ENCODE results near the gene RFC3. TPM values are rescaled to one million over a fixed set of nuclear protein-coding genes. Genes with fewer than 3 reads are reported as not detected.
"Not testable (repeated sequence)": the region's sequence is repeated elsewhere in the genome, so short reads cannot be mapped to it uniquely, and the experiment has no call there.

The RFC3 gene
- total RNA-seq, 1 experiment from 2014 or later: 41.5 TPM

DNA sequence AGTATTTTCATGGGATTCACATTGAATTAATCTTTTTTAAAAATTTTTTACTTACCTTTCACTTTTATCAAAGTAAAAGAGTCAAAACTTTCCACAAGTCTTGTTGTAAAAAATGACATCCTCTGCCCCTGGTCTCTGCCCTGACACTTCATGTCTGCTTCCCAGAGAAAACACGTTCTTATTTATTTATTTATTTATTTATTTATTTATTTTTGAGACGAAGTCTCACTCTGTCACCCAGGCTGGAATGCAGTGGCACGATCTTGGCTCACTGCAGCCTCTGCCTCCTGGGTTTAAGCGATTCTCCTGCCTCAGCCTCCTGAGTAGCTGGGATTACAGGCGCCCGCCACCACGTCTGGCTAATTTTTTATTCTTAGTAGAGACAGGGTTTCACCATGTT is 5.1 kb upstream of the RFC3 start:
- DNase-seq (ENCODE audit: low spot score): not testable (repeated sequence)

DNA sequence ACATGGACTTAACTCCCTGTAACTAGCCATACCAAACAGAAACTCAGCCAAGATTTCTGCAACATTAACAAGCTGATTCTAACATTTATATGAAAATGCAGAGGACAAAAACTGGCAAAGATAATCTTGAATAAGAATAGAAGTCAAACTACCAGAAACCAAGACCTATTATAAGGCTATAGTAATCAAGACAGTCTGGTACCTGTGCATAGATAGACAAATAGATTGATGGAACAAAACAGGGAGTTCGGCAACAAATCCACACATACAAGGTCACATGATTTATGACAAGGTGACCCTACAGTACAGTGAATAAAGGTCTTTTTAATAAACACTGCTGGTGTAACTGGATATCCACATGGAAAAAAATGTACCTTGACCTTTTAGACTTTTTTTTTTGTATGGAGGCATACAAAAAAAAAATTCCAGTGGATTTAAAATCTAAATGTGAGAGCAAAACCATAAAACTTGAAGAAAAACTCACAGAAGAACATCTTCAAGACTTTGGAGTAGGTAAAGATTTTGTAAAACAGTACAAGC is 2.9 kb upstream of the RFC3 start:
- no peak for DNase-seq (ENCODE audit: low spot score)

DNA sequence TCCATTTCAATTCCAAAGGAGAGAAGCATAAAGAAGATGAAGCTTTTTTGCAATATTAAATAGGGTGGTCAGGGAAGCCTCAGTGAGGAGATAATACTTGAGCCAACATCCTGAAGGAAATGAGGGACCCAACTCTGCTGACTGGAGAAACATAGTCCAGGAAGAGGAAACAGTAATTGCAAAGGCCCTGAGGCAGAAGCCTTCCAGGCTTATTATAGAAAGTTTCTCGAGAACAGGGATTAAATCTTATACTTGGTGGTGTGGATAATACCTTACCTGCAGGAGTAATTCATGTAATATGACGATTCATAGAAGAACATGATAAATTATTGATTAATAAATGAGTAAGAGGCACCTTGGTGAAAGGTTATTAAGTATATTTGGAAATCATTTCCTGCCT is 1.0 kb upstream of the RFC3 start:
- DNase-seq (ENCODE audit: low spot score): no peak

DNA sequence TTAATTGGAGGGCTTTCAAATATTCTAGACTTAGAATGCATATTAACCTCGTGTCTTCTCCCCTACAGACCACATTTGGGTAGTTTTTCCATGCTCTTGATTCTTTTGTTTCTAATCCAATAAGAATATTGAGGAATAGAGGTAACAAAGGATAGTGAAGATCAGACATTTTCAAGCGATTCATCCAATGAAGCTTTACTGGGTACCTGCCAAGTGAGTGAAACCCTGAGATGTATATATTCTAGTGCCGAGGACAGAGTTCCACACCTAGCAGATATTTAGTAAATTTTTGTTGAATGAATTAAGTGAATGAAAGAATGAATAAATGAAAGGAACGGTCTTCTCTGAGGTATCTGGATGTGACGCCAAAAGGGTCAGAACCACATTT is 442 bp upstream of the RFC3 start:
- no peak for DNase-seq (ENCODE audit: low spot score)

- no peak for DNase-seq (ENCODE audit: low spot score)
Measured at GRCh38 chr13:33825083-33825482, 7.1 kb downstream of the RFC3 start.

DNA sequence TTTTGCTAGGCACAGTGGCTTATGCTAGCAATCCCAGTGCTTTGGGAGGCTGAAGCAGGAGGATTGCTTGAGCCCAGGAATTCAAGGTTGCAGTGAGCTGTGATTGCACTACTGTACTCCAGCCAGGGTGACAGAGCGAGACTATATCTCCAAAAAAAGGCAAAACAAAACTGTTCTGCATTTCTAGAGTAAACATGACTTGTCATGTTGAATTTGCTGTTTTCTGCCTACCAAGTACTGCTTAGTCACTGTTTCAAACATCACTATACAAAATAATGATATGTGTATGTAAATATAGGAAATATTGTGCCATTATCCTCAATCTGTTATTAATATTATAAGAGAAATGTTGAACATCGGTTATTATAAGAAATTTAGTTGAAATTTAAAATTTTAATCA is 9.2 kb downstream of the RFC3 start:
- no peak for DNase-seq (ENCODE audit: low spot score)

GRCh38 chr13:33828431-33829129 is 10.6 kb downstream of the RFC3 start:
- DNase-seq (ENCODE audit: low spot score): no peak

GRCh38 chr13:33832872-33833271 is 14.9 kb downstream of the RFC3 start:
- DNase-seq (ENCODE audit: low spot score): no peak

DNA sequence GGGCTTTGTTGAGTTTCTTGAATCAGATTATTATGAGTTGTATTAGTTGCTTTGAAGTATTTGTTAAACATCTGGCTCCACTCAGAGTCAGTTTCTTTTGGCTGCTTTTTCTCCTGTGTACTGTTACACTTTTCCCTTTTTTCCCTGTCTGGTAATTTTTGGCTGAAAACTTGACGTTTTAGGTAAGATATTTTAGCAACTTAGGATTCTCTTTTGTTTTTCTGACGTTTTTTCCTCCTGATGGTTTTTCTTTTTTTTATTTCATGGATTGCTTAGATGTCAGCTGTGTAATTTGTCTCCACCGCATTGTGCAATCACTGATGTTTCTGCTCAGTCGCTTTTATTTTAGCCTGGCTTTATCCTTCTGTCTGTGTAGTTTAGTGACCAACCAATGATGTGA is 20.7 kb downstream of the RFC3 start:
- no peak for DNase-seq (ENCODE audit: low spot score)

DNA sequence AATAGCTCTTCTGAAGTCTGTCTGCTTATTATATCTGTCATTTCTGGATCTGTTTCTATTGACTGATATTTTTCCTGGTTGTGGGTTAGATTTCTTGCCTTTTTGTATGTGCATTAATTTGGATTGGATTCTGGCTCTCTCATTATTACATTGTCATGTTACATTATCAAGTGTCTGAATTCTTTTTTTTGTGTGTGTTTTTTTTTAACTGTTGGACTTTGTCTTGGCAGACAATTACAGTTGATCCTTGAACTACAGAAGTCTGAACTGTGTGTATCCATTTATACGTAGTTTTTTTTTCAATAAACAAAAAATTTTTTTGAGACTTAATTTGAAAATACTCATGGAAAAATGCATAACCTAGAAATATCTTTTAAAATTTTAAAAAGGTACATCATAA is 22.5 kb downstream of the RFC3 start:
- DNase-seq (ENCODE audit: low spot score): no peak

- DNase-seq (ENCODE audit: low spot score): no peak
Measured at GRCh38 chr13:33842207-33842606, 24.3 kb downstream of the RFC3 start.

- DNase-seq (ENCODE audit: low spot score): no peak
Measured at GRCh38 chr13:33842986-33843385, 25.0 kb downstream of the RFC3 start.

- no peak for DNase-seq (ENCODE audit: low spot score)
Measured at GRCh38 chr13:33845572-33846302, 27.8 kb downstream of the RFC3 start.

GRCh38 chr13:33846303-33847062 is 28.5 kb downstream of the RFC3 start:
- no peak for DNase-seq (ENCODE audit: low spot score)

- no peak for DNase-seq (ENCODE audit: low spot score)
Measured at GRCh38 chr13:33849211-33849610, 31.3 kb downstream of the RFC3 start.

- DNase-seq (ENCODE audit: low spot score): no peak
Measured at GRCh38 chr13:33855371-33855895, 37.5 kb downstream of the RFC3 start.

DNA sequence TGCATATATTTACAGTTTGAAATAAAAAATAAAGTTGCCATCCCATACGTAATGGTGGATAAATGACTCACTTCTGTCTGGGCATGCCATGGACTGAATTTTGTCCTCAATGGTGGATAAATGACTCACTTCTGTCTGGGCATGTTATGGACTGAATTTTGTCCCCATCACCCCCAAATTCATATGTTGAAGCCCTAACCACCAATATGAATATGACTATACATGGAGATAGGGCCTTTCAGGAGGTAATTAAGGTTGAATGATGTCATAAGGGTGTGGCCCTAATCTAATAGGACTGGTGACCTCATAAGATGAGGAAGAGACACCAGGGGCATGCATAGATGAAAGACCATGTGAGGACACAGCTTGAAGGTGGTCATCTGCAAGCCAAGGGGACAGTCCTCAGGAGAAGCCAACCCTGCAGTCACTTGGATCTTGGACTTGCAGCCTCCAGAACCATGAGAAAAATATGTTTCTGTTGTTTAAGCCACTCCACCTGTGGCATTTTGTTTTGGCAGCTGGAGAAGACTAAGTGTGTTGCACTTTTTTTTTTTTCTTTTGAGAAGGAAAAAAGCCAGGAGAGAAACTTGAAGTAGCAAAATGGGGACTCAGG is 41.8 kb downstream of the RFC3 start:
- no peak for DNase-seq (ENCODE audit: low spot score)

- no peak for DNase-seq (ENCODE audit: low spot score)
Measured at GRCh38 chr13:33860526-33860925, 42.6 kb downstream of the RFC3 start.

GRCh38 chr13:33862016-33862415 is 44.1 kb downstream of the RFC3 start:
- DNase-seq (ENCODE audit: low spot score): no peak

DNA sequence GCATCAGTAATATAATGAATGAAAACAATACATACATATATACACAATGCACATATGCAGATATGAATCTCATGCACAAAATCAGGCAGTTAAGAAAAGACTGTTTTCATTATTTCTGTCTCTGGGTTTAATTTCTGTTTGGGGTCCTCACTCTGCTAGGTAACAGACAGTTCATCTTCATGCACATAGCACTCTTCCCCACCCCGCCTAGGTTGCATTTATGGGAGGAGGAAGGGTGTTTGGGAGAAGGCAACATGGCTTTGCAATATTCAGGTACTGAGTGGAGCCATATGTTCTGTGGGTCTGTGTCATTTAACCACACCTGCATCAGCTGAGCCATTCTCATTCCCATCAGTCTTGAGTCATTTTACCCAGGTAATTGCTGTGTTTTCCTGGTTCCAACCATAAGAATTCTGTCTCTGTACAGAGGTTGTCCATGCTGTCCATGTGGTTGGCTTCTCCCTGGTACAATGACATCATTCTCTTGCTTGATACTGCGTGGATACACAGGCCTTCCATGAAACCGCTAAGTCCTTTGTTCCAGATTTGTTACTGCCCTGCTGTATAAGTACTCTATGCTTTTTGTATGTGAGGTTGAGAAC is 45.3 kb downstream of the RFC3 start:
- DNase-seq (ENCODE audit: low spot score): no peak

DNA sequence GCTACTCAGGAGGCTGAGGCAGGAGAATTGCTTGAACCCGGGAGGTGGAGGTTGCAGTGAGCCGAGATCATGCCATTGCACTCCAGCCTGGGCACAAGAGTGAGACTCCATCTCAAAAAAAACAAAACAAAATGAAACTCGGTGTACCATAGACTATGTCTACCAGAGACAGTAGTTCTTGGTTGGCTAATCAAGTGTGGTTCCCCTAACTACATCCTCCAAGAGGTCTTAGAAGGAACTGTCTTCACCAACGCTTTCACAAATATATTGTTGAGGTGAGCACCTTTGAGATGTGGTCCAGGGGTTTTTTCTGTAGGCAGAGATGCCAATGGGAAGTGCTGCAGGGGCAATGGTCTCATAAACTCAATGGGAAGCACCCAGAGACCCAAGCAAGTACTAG is 48.0 kb downstream of the RFC3 start:
- no peak for DNase-seq (ENCODE audit: low spot score)
